Esophagus muscularis mucosa (tissue), 4 donors: ENCODE data around the gene SNX3. TPM values are rescaled to one million over a fixed set of nuclear protein-coding genes. Genes with fewer than 3 reads are reported as not detected.

Experiments used
- DNase-seq: peaks from one replicate; pipeline ENCODE4 v3.0.0-alpha.2; 2017; ENCODE audit errors: extremely low spot score
- H3K27ac ChIP-seq, 4 donors: fragments of 200-600 bp; sonication (generic); replicated peaks in 1 of 4; 1 replicate in 3 of 4; 2 replicates in 1 of 4; pipeline ENCODE4 v1.5.1; 2016 to 2019; ENCODE audit warnings: mild to moderate bottlenecking in 1 of 4
- H3K27me3 ChIP-seq, 4 donors: fragments of 200-600 bp; sonication (generic); one replicate each; pipeline versions ENCODE4 v1.5.1 to v1.6.0; 2016 to 2019
- H3K36me3 ChIP-seq, 4 donors: fragments of 200-600 bp; sonication (generic); one replicate each; pipeline ENCODE4 v1.5.1; 2016 to 2019
- H3K4me1 ChIP-seq, 4 donors: fragments of 200-600 bp; sonication (generic); one replicate each; pipeline ENCODE4 v1.5.1; 2016 to 2019
- H3K4me3 ChIP-seq, 4 donors: fragments of 200-600 bp; sonication (generic); 1 replicate in 2 of 4; 2 replicates in 2 of 4; pipeline ENCODE4 v1.5.1; 2016 to 2019; ENCODE audit warnings: mild to moderate bottlenecking in 4 of 4, moderate library complexity in 1 of 4
- H3K9me3 ChIP-seq, 4 donors: fragments of 200-600 bp; sonication (generic); 1 replicate in 3 of 4; 2 replicates in 1 of 4; pipeline ENCODE4 v1.5.1; 2016 to 2019
- CTCF ChIP-seq, 3 experiments: fragments of 200-600 bp in 2 of 3; fragments of 450-650 bp in 1 of 3; sonication (generic) in 2 of 3; IDR thresholded peaks; one replicate each; pipeline ENCODE4 v1.5.1; 2017 to 2019; ENCODE audit warnings: antibody characterized with exemption in 3 of 3, mild to moderate bottlenecking in 2 of 3, moderate library complexity in 1 of 3
- EP300 ChIP-seq: sonication (generic); formaldehyde crosslinking; IDR thresholded peaks from one replicate; pipeline ENCODE4 v1.6.1; 2017; ENCODE audit warnings: antibody characterized with exemption
- POLR2A ChIP-seq: fragments of 450-650 bp; IDR thresholded peaks from one replicate; pipeline ENCODE4 v1.6.1; 2017; ENCODE audit warnings: antibody characterized with exemption, moderate library complexity, mild to moderate bottlenecking, low read depth
- POLR2AphosphoS5 ChIP-seq, 2 donors: sonication (generic); formaldehyde crosslinking; IDR thresholded peaks; one replicate each; pipeline ENCODE4 v1.6.1; 2017; ENCODE audit warnings: antibody characterized with exemption in 2 of 2
- WGBS: methylation state at CpG from one replicate; pipeline ENCODE4 v1.1.5; 2018; 5-methylcytosine and 5-hydroxymethylcytosine counted together
- intact Hi-C: fragments of 100-400 bp; cut with DNase I; formaldehyde crosslinking; loops from one replicate; pipeline ENCODE4 v1.15.1; 2023
- total RNA-seq, 4 donors: library from RNA; depleted of rRNA; stranded (reverse); fragments of >200 nt; gene quantifications; one replicate each; pipeline versions ENCODE4 v1.1.0 to v1.2.1, GENCODE V29; 2016

Gene SNX3
- total RNA-seq, 4 donors from 2014 or later: 148 to 176 (median 151) TPM

GRCh38 chr6:108198761-108199498 lies 61.9 kb downstream of the SNX3 start:
- no peaks in the 10 kb centered on the region for H3K9me3 ChIP-seq
- 91% methylated on average over 6 of the region's 19 CpGs for WGBS
- peaks cover 0 to 9% (median 0%) of the 10 kb centered on the region in 4 donors for H3K27me3 ChIP-seq
- no peaks in the 10 kb centered on the region for H3K36me3 ChIP-seq
- DNase-seq: no peak
- no peak overlapping the region for H3K27ac ChIP-seq
- H3K4me1 ChIP-seq: no peaks in the 10 kb centered on the region
- TF ChIP-seq CTCF (IDR thresholded peaks at IDR 0.05) (no peak), EP300 (no peak), POLR2AphosphoS5 (IDR thresholded peaks at IDR 0.05) (no peak), POLR2A (no peak)
- no peak overlapping the region for H3K4me3 ChIP-seq
- intact Hi-C loops: no loop called here

- H3K4me3 ChIP-seq: no peak overlapping the region
- TF ChIP-seq POLR2AphosphoS5 (IDR thresholded peaks at IDR 0.05): no peak
- no peak for TF ChIP-seq CTCF (IDR thresholded peaks at IDR 0.05)
- TF ChIP-seq EP300: no peak
- TF ChIP-seq POLR2A: no peak
- H3K27ac ChIP-seq: no peak overlapping the region
- no CpG with 5 or more reads among the region's 3 CpGs for WGBS
- intact Hi-C loops: no loop called here
- H3K4me1 ChIP-seq: no peaks in the 10 kb centered on the region
- H3K36me3 ChIP-seq: no peaks in the 10 kb centered on the region
- peaks cover 0 to 12% (median 0%) of the 10 kb centered on the region in 4 donors for H3K27me3 ChIP-seq
- no peaks in the 10 kb centered on the region for H3K9me3 ChIP-seq
- DNase-seq: no peak
These were observed 65.6 kb downstream of the SNX3 start for GRCh38 chr6:108195209-108195608.

GRCh38 chr6:108194503-108194902 lies 66.3 kb downstream of the SNX3 start:
- Histone ChIP-seq H3K27ac (no peak overlapping the region), H3K36me3 (no peaks in the 10 kb centered on the region), H3K9me3 (no peaks in the 10 kb centered on the region), H3K4me1 (no peaks in the 10 kb centered on the region), H3K4me3 (no peak overlapping the region), H3K27me3 (peaks cover 0 to 14% (median 0%) of the 10 kb centered on the region in 4 donors)
- intact Hi-C loops: no loop called here
- no peak for TF ChIP-seq POLR2A
- TF ChIP-seq POLR2AphosphoS5 (IDR thresholded peaks at IDR 0.05): no peak
- DNase-seq: no peak
- WGBS: 93% methylated on average over 8 of the region's 8 CpGs

GRCh38 chr6:108193835-108194234 lies 67.0 kb downstream of the SNX3 start:
- Histone ChIP-seq H3K9me3 (no peaks in the 10 kb centered on the region), H3K27ac (no peak overlapping the region), H3K4me1 (no peaks in the 10 kb centered on the region), H3K4me3 (no peak overlapping the region), H3K36me3 (no peaks in the 10 kb centered on the region), H3K27me3 (peaks cover 0 to 14% (median 0%) of the 10 kb centered on the region in 4 donors)
- DNase-seq: no peak
- TF ChIP-seq EP300: no peak
- no peak for TF ChIP-seq POLR2AphosphoS5 (IDR thresholded peaks at IDR 0.05)
- no peak for TF ChIP-seq CTCF (IDR thresholded peaks at IDR 0.05)
- no peak for TF ChIP-seq POLR2A
- intact Hi-C loops: no loop called here
- WGBS: 94% methylated on average over 1 of the region's 1 CpG

- peaks cover 0 to 14% (median 0%) of the 10 kb centered on the region in 4 donors for H3K27me3 ChIP-seq
- H3K27ac ChIP-seq: no peak overlapping the region
- TF ChIP-seq CTCF (IDR thresholded peaks at IDR 0.05) (no peak), EP300 (no peak), POLR2AphosphoS5 (IDR thresholded peaks at IDR 0.05) (no peak), POLR2A (no peak)
- intact Hi-C loops: no loop called here
- WGBS: 88% methylated on average over 1 of the region's 1 CpG
- no peaks in the 10 kb centered on the region for H3K9me3 ChIP-seq
- H3K4me1 ChIP-seq: no peaks in the 10 kb centered on the region
- DNase-seq: peak; percentile 87
- no peak overlapping the region for H3K4me3 ChIP-seq
- no peaks in the 10 kb centered on the region for H3K36me3 ChIP-seq
These were observed 67.7 kb downstream of the SNX3 start for GRCh38 chr6:108193131-108193530.
